ENCODE results near the gene CAPN8. TPM values are rescaled to one million over a fixed set of nuclear protein-coding genes. Genes with fewer than 3 reads are reported as not detected.

Gene CAPN8
- total RNA-seq, 1 experiment from 2014 or later, result 0.54 TPM

GRCh38 chr1:223551610-223552009 lies 113.9 kb downstream of the CAPN8 start:
- no peak overlapping the region for H3K27ac ChIP-seq (ENCODE audit: low read depth, low read length)
- no peak for ATAC-seq
- ChIA-PET RAD21 (ENCODE audit: low non-redundant PET in 1 of 2, low total read pairs in 2 of 2, uncharacterized antibody in 2 of 2, unreplicated experiment in 2 of 2) (interaction anchor here in 1 of 2 experiments (0.7 kb wide), 1 partner anchor 119 kb away, joined by 5 read pairs; no protein-coding TSS in a partner anchor), POLR2A (no interaction called here), CTCF (no interaction called here)
- H3K4me2 ChIP-seq (ENCODE audit: low read length), result no peak overlapping the region
- no peaks in the 10 kb centered on the region for H3K9me3 ChIP-seq (ENCODE audit: control insufficient read depth in 1 of 2, insufficient read depth in 1 of 2, low read depth in 1 of 2, low read length in 2 of 2)
- no peak overlapping the region for H2AFZ ChIP-seq (ENCODE audit: low read depth, low read length, poor library complexity, severe bottlenecking)
- no peak overlapping the region for H3K9ac ChIP-seq (ENCODE audit: low read length)
- no peaks in the 10 kb centered on the region for H4K20me1 ChIP-seq (ENCODE audit: insufficient read depth)
- no TSS peak for BruUV-seq (replicated peaks)
- no peaks in the 10 kb centered on the region for H3K36me3 ChIP-seq (ENCODE audit: control insufficient read depth in 1 of 2, insufficient read depth in 2 of 2, low read length in 2 of 2)
- intact Hi-C loops (cut with micrococcal nuclease), result no loop called here
- no peaks in the 10 kb centered on the region for H3K4me1 ChIP-seq (ENCODE audit: control insufficient read depth in 1 of 2, insufficient read depth in 2 of 2, low read length in 2 of 2)
- no peak overlapping the region for H3K4me3 ChIP-seq (replicated peaks in 1 of 2; ENCODE audit: low read depth in 1 of 2, low read length in 2 of 2)
- TF ChIP-seq CEBPB (IDR thresholded peaks at IDR 0.05; ENCODE audit: low read depth), result no peak
- no peak for TF ChIP-seq EZH2phosphoT487 (IDR thresholded peaks at IDR 0.05; ENCODE audit: borderline replicate concordance)
- no peak for TF ChIP-seq FOSL1 (IDR thresholded peaks at IDR 0.05; ENCODE audit: low read depth)
- TF ChIP-seq POLR2A (IDR thresholded peaks at IDR 0.05; ENCODE audit: borderline replicate concordance, extremely low read depth, insufficient read depth, insufficient read length), result no peak
- TF ChIP-seq ATF3 (IDR thresholded peaks at IDR 0.05), result no peak
- no peak for TF ChIP-seq JUND (IDR thresholded peaks at IDR 0.05)
- TF ChIP-seq YY1 (IDR thresholded peaks at IDR 0.05; ENCODE audit: extremely low read depth, insufficient replicate concordance, low read depth, low read length), result no peak
- no peak for TF ChIP-seq TCF7L2 (IDR thresholded peaks at IDR 0.05; ENCODE audit: borderline replicate concordance, extremely low read depth, insufficient read depth, insufficient read length)
- no peak for TF ChIP-seq ZBTB33 (IDR thresholded peaks at IDR 0.05; ENCODE audit: extremely low read depth, insufficient replicate concordance, low read length)
- TF ChIP-seq REST (IDR thresholded peaks at IDR 0.05; ENCODE audit: low read depth), result no peak
- no peaks in the 10 kb centered on the region for H3K79me2 ChIP-seq (ENCODE audit: insufficient read depth, low read length)
- no peaks in the 10 kb centered on the region for H3K9me2 ChIP-seq (ENCODE audit: insufficient read depth)
- no peaks in the 10 kb centered on the region for H3K27me3 ChIP-seq (ENCODE audit: insufficient read depth, low read length)
- no peak for DNase-seq (ENCODE audit: low read depth, low spot score)
